Neural progenitor cell (in vitro differentiated cells): ENCODE measurements around the gene CDK17.

Source experiments
- CTCF ChIP-seq: fragments of 200-600 bp; sonication (generic); IDR thresholded peaks from 2 replicates; pipeline ENCODE4 v1.5.1; 2017; ENCODE audit warnings: antibody characterized with exemption, mild to moderate bottlenecking
- EZH2phosphoT487 ChIP-seq: fragments of 200-600 bp; sonication (generic); IDR thresholded peaks from 2 replicates; pipeline ENCODE4 v1.6.1; 2017; ENCODE audit warnings: antibody characterized with exemption

GRCh38 chr12:96419576-96420276 lies 19.5 kb upstream of the CDK17 start:
- TF ChIP-seq CTCF: no peak
- TF ChIP-seq EZH2phosphoT487: no peak
